KOPT-K1 (cell line): ENCODE measurements around the gene TOMM5.
"Not testable (repeated sequence)": the region's sequence is repeated elsewhere in the genome, so short reads cannot be mapped to it uniquely, and the experiment has no call there.

ENCODE experiments used
- H3K27ac ChIP-seq: fragments of 200-600 bp; sonication (generic); 2 replicates; pipeline ENCODE4 v1.5.1; 2016; ENCODE audit warnings: antibody characterized with exemption, mild to moderate bottlenecking, low read depth, low read length; ENCODE audit not compliant: poor library complexity, severe bottlenecking
- H3K36me3 ChIP-seq: fragments of 200-600 bp; sonication (generic); 2 replicates; pipeline ENCODE4 v1.5.1; 2017; ENCODE audit warnings: antibody characterized with exemption, mild to moderate bottlenecking, low read length, moderate library complexity; ENCODE audit not compliant: insufficient read depth
- H3K9me3 ChIP-seq: fragments of 200-600 bp; sonication (generic); 2 replicates; pipeline ENCODE4 v1.5.1; 2017; ENCODE audit warnings: antibody characterized with exemption, low read length, mild to moderate bottlenecking; ENCODE audit not compliant: insufficient read depth, poor library complexity, severe bottlenecking

Gene TOMM5

DNA sequence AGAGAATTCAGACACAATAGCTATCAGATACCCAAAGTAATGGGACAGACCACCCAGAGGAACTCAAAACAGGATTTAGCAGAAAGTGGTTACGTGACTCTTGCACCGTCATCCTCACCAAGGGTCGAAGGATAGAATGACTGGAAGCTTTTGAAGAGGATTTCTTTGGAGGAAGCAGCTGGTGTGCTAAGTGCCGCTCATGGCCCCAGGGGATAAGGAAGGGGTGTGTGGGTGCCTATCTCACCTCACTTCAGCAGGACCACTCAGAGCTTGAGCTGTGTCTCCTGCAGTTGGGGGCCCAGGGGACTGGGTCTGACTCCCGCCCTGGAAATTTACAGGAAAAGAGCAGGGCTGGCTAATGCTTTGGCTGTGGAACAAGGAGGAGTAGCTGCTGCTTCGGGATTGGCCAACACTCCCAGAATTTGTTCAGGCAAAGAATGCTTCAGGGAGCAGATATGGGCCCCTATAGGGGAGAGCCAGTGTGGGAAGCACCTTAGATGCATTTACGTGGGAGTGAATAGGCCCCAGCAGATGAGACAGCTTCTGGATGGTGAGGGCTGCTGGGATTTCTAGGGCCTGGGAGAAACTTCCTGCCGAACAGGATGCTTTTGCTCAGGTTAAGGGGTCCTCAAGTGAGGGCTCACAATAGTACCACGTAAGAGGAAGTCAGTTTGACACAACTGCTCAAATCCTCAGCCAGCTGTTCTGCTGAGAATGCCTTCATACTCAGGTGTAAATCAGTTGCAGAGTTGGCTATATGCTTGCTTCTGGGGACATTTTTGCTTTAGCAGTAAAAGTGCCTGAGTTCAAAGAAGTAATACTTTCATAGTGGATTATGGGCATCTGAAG lies 29.1 kb upstream of the TOMM5 start:
- no peaks in the 10 kb centered on the region for H3K36me3 ChIP-seq
- H3K27ac ChIP-seq, result no peak overlapping the region
- no peaks in the 10 kb centered on the region for H3K9me3 ChIP-seq

DNA sequence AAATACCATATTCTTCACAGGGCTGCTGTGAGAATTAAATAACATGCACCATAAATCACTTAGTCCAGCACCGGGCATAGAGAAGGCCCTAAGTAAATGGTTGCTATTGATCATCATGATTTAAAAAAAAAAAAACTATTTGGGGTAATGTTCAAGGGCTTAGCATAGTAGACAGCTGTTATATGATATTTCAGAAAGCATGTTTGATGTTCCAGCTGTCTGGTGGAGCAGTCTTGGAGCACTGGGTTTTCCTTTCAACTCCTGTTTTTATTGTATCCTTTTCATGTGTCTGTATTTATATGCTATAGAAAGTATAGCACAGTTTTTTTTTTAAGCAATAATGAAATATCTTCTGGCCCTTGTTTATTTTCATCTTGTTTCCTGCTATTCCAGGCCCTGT lies 28.0 kb upstream of the TOMM5 start:
- Histone ChIP-seq H3K9me3 (no peaks in the 10 kb centered on the region), H3K27ac (no peak overlapping the region)

DNA sequence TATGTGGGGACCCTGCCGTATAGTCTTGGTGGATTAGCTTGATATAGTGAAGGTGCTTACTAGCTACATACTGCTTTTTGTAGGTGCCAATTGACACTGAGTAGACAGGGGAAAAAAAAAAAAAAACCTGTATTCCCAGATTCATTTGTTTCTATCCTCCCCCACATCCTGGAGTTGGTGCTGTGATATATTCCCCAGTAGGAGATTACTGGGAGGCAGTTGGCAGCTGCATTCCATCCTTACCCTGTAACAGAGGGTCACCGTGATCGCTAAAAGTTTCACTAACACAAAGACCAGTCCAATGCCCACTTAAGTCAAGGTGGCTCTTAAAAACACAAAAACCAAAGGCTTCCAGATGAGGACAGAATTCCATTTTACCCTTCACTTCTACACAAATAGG lies 27.4 kb upstream of the TOMM5 start:
- Histone ChIP-seq H3K27ac (no peak overlapping the region), H3K36me3 (no peaks in the 10 kb centered on the region), H3K9me3 (no peaks in the 10 kb centered on the region)

More for the DNA sequence above, 28.0 kb upstream of the TOMM5 start:
- H3K36me3 ChIP-seq, result no peaks in the 10 kb centered on the region

DNA sequence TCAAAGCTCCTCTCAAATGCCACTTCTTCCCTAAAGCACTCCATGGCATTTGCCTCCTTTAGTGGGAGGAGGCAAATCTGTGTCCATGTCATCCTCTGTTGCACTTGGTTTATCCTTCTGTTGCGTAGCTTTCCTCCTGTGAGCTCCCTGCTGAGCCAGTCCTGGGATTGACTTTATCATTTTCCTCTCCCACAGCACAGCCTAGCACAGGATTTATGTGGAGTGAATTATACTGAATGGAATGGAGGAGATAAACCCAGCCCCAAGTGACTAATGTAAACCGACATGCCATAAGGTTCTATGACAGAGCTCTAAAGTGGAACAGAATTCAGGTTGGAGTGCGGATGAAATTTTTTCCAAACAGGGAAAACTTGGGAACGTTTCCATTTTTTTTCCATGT lies 26.4 kb upstream of the TOMM5 start:
- Histone ChIP-seq H3K9me3 (no peaks in the 10 kb centered on the region), H3K27ac (no peak overlapping the region), H3K36me3 (no peaks in the 10 kb centered on the region)

DNA sequence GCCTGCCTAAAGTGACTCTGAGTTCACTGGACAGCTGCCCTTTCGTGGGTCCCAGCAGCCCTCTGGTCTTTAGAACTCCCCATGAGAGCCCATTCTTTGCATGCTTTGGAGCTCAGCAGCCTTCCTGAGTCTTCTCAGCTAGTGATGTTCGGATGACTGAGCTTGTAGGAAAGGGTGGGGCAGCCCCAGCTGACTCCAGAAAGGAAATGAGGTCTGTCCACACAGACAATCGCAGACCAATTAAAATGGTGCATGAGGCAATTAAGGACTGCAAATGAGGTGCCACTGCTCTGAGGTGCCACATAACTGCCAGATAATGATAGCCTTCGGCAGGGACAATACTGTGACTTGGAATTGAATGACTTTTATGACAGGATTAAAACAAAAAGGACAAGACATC lies 25.4 kb upstream of the TOMM5 start:
- H3K27ac ChIP-seq, result no peak overlapping the region
- no peaks in the 10 kb centered on the region for H3K9me3 ChIP-seq
- no peaks in the 10 kb centered on the region for H3K36me3 ChIP-seq

DNA sequence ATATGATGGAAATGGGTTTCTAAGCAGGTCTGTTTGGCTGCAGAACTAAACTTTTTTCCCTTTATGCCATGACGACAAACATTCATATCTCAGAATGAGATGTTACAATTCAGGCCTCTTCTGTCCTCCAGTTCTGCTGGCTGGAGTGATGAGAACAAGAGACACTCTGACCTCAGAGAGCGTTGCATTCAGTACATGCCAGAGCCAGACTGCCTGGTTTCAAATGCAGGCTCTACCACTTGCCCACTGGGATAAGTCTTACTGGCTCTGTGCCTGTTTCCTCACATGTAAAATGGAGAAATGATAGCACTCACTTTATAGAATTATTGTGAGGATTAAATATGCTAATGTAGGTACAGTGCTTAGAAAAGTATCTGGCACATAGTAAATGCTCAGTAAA lies 24.8 kb upstream of the TOMM5 start:
- Histone ChIP-seq H3K27ac (no peak overlapping the region), H3K9me3 (no peaks in the 10 kb centered on the region), H3K36me3 (no peaks in the 10 kb centered on the region)

DNA sequence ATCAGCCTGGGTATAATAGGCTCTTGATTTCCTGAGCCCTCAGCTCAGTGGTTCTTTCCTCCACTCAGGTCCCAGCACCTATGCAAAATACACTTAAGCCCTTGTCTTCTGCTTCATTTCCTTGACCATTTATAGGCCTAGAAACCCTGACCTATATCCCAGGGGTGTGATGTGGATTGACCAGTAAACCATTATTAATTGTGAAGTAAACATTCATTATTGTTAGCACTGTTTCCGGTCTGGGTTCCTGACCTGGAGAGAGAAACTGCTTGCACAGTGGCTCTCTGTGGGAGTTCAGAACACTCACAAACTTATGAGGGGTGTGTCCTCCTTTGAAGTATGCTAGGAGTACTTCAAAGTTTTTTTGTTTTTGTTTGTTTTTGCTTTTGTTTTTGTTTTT lies 19.6 kb upstream of the TOMM5 start:
- Histone ChIP-seq H3K27ac (no peak overlapping the region), H3K9me3 (no peaks in the 10 kb centered on the region)

DNA sequence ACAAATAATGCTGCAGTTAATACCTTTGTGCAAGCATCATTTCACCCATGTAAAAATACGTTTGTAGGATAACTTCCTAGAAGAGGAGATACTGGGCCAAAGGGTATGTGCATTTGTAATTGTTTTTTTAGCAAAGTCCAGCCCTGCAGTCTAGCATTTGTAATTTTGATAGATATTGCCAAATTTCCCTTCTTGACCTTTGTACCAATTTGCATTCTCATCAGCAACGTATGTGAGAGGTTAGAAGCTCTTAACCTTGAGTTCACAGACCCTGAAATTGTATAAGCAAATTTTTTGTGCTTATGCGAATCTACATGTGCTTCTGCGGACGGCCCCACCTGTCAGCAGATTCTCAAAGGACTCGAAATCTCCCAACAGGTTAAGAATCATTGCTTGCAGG lies 18.6 kb upstream of the TOMM5 start:
- Histone ChIP-seq H3K9me3 (no peaks in the 10 kb centered on the region), H3K36me3 (no peaks in the 10 kb centered on the region), H3K27ac (no peak overlapping the region)

More for the DNA sequence above, 19.6 kb upstream of the TOMM5 start:
- H3K36me3 ChIP-seq, result no peaks in the 10 kb centered on the region

DNA sequence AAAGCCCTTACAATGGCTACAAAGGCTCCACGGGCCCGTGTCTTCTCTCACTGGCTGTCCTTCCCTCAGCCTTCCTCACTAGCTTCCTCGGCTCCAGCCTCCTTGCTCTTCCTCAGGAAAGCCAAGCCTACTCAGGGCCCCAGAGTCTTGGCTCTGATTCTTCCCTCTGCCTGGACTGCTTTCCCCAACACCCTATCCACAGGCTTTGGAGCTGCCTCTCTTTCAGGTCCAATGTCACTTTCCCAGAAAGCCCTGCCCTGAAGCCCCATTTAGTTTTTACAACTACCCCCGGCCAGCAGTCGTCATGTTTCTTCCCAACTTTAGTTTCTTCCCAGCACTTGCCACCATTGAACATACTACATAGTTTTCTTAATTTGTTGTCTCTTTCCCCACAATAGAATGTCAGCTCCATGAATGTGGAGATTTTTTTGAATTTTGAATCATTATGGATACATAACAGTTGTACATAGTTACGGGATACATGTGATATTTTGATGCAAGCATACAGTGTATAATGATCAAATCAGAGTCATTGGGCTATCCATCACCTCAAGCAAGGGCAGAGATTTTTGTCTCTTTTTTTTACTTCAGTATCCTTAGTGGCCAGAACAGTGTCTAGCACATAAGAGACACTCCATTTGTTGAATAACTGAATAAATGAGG lies 17.5 kb upstream of the TOMM5 start:
- H3K36me3 ChIP-seq, result no peaks in the 10 kb centered on the region
- no peaks in the 10 kb centered on the region for H3K9me3 ChIP-seq
- no peak overlapping the region for H3K27ac ChIP-seq

DNA sequence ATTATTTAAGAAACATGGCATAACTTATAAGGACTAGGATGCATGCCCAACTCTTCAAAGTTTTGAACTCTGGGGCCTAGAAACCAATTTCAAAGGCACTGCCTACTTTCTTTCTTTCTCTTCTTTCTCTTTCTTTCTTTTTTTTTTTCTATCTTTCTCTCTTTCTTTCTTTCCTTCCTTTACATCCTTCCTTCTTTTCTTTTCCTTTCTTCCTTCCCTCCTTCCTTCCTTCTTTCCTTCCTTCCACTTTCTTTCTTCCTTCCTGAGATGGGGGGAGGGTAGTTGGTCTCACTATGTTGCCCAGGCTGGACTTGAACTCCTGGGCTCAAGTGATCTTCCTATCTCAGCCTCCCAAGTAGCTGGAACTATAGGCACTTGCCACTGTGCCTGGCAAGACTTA lies 15.9 kb upstream of the TOMM5 start:
- Histone ChIP-seq H3K36me3 (no peaks in the 10 kb centered on the region), H3K27ac (no peak overlapping the region), H3K9me3 (no peaks in the 10 kb centered on the region)

DNA sequence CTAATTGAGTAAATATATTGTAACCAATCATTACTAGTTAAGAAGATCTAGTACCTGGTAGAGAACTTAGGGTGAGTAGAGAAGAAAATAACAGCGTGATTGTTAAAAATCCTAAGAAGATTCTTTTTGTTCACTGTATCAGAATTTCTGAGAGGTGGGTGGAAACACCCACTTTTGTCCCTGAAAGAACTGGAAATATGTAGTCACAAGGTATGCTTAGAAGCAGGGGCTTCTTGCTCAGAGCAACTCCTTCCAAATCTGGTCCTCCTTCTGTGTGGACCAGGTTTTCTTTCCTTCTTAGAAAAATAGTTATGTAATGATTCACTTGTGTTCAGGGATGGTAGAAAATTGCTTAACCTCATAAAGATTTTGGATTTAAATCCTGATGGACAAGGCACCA lies 11.9 kb upstream of the TOMM5 start:
- H3K27ac ChIP-seq, result no peak overlapping the region
- no peaks in the 10 kb centered on the region for H3K36me3 ChIP-seq
- no peaks in the 10 kb centered on the region for H3K9me3 ChIP-seq

DNA sequence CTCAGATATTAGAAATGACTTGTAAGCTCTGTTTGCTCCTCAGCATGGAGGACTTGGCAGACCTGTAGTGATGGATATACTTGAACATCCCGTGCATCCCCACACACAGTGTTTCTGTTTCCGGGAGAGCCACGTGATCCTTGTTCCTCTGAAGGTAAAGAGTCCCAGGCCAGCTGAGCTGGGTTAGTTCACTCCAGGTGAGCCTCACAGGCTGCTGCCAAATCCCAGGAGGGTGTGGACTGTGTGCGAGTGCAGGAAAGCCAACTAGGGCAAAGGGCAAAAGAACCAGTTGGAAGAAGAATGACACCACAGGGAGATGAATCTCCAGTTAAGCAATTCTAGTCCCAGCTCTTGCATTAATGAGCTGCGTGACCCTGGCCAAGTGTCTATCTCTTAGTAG lies 10.4 kb upstream of the TOMM5 start:
- no peaks in the 10 kb centered on the region for H3K9me3 ChIP-seq
- H3K36me3 ChIP-seq, result no peaks in the 10 kb centered on the region
- no peak overlapping the region for H3K27ac ChIP-seq

DNA sequence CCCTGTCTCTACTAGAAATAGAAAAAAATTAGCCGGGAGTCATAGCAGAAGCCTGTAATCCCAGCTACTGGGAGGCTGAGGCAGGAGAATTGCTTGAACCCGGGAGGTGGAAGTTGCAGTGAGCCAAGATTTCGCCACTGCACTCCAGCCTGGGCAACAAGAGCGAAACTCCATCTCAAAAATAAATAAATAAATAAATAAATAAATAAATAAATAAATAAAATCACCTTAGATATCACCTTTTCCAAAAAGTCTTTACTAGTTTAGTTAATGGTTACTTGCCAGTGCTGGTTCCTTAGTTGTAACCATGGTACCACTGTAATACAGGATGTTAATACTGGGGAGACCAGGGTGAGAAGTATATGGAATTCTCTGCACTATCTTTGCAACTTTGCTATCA lies 9.7 kb upstream of the TOMM5 start:
- not testable (repeated sequence) for H3K9me3 ChIP-seq, H3K27ac ChIP-seq, H3K36me3 ChIP-seq

DNA sequence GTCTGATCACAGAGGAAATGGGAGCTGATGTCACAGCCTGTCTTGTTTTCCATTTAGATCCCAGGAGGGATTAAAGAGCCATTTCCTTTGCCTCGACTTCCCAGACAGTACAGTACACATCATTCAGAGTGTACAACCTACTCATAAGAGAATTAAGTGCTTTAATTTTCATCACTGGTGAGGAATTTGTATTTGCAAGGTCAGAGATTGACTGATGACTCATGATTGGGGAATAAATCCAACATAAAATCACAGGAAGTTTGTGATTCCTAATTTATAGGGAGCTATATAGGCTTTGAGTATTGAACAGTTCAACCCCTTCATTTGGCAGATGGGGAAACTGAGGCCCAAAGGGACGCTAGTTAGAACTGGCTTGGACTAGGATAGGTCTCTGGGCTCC lies 4.1 kb upstream of the TOMM5 start:
- no peak overlapping the region for H3K27ac ChIP-seq
- H3K9me3 ChIP-seq, result no peaks in the 10 kb centered on the region
- H3K36me3 ChIP-seq, result no peaks in the 10 kb centered on the region

DNA sequence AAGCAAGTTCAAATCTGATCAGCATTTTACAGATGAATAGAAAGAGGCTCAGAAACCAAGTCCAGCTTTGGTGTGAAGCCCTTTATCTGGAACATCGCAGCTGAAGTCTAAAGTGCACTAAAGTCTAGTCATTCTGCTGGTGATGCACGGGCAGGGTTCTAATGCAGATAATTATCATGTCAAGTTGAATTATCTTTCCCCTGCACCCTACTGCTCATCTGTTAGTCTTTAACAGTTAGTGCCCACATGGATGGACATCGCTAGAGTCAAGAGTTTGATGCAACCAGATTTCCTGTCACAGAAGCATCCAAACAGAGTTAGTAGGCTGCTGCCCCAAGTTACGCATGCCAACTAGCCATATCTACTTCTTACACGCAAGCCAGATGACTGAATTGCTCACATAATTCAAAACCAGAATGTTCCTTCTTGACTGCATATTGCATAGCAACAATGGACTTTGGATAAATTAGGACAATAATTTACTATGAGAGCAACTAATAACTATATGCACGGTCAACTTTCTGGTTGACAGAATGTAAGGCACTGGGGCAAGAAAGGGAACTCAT lies 1.6 kb upstream of the TOMM5 start:
- peaks cover 13% of the 10 kb centered on the region for H3K36me3 ChIP-seq
- H3K27ac ChIP-seq, result no peak overlapping the region
- no peaks in the 10 kb centered on the region for H3K9me3 ChIP-seq

DNA sequence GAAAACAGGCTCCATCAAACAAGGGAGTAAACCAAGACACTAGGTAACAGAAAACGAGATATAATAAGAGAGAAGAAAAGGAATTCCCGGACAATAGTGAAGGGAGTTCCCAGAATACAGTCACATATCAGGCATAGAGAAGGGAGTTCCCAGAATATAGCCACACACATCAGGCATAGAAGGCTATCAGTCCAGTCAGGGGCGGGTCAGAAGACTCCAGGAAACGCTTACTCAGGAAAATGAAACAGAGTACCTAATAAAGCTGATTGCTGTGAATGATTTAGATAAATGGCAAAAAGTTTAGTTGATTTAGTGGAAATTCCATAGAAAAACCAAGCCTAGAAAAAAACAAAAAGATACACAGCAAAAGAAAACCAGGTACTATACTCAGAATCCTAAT lies 4.9 kb downstream of the TOMM5 start:
- Histone ChIP-seq H3K27ac (no peak overlapping the region), H3K36me3 (peaks cover 77% of the 10 kb centered on the region), H3K9me3 (no peaks in the 10 kb centered on the region)
